HL-60 (cell line): Measurements from ENCODE around the gene GPS2.

Experiments
- DNase-seq, 2 experiments: peaks; one replicate each; pipeline ENCODE4 v3.0.0-alpha.2; 2010 to 2020; ENCODE audit warnings: low read depth in 1 of 2, low spot score in 1 of 2
- H3K27ac ChIP-seq: fragments of 250-450 bp; sonication (Bioruptor Pico); replicated peaks from 2 replicates; pipeline ENCODE4 v1.5.1; 2020; ENCODE audit warnings: mild to moderate bottlenecking, moderate library complexity
- H3K27me3 ChIP-seq: fragments of 250-450 bp; sonication (Bioruptor Pico); 2 replicates; pipeline ENCODE4 v1.5.1; 2021; ENCODE audit warnings: mild to moderate bottlenecking, moderate library complexity; ENCODE audit not compliant: insufficient read depth, poor library complexity, severe bottlenecking
- H3K4me3 ChIP-seq: replicated peaks from 2 replicates; pipeline ENCODE4 v1.5.1; 2011; ENCODE audit warnings: mild to moderate bottlenecking, control low read depth, low read length; ENCODE audit not compliant: insufficient read depth
- GABPA ChIP-seq: IDR thresholded peaks from 2 replicates; pipeline ENCODE4 v1.6.1; 2012; ENCODE audit warnings: low read depth
- POLR2AphosphoS5 ChIP-seq: IDR thresholded peaks from 2 replicates; pipeline ENCODE4 v1.6.1; 2012; ENCODE audit warnings: low read depth
- REST ChIP-seq: IDR thresholded peaks from 2 replicates; pipeline ENCODE4 v1.6.1; 2012; ENCODE audit warnings: low read depth; ENCODE audit not compliant: insufficient replicate concordance
- SPI1 ChIP-seq: IDR thresholded peaks from 2 replicates; pipeline ENCODE4 v1.6.1; 2012; ENCODE audit warnings: low read depth, mild to moderate bottlenecking, borderline replicate concordance
- TF ChIP-seq, protein P1 (sequence below): IDR thresholded peaks from one replicate; pipeline ENCODE4 v1.5.1; 2011; ENCODE audit warnings: low read length, control low read depth, inconsistent platforms; ENCODE audit not compliant: insufficient read depth

GPS2 gene

DNA sequence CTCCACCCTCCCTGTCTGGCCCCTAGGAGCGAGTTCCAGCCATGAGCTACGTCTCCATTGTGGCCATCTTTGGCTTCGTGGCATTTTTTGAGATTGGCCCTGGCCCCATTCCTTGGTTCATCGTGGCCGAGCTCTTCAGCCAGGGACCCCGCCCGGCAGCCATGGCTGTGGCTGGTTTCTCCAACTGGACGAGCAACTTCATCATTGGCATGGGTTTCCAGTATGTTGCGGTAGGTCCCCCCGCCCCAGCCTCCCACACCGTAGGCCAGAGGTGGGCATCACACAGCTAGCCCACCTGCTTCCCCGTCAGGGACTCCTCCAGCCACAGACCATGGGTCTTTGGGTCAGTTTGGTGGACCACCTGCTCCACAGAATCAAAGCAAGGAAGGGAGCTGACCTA lies 29.5 kb downstream of the GPS2 start:
- Histone ChIP-seq H3K27ac (no peak overlapping the region), H3K27me3 (no peaks in the 10 kb centered on the region), H3K4me3 (no peak overlapping the region)
- DNase-seq: no peak
- TF ChIP-seq POLR2AphosphoS5 (no peak), GABPA (no peak), REST (no peak), SPI1 (no peak)

- no peak overlapping the region for H3K4me3 ChIP-seq
- TF ChIP-seq REST: no peak
- TF ChIP-seq SPI1: no peak
- TF ChIP-seq POLR2AphosphoS5: no peak
- TF ChIP-seq, protein P1, sequence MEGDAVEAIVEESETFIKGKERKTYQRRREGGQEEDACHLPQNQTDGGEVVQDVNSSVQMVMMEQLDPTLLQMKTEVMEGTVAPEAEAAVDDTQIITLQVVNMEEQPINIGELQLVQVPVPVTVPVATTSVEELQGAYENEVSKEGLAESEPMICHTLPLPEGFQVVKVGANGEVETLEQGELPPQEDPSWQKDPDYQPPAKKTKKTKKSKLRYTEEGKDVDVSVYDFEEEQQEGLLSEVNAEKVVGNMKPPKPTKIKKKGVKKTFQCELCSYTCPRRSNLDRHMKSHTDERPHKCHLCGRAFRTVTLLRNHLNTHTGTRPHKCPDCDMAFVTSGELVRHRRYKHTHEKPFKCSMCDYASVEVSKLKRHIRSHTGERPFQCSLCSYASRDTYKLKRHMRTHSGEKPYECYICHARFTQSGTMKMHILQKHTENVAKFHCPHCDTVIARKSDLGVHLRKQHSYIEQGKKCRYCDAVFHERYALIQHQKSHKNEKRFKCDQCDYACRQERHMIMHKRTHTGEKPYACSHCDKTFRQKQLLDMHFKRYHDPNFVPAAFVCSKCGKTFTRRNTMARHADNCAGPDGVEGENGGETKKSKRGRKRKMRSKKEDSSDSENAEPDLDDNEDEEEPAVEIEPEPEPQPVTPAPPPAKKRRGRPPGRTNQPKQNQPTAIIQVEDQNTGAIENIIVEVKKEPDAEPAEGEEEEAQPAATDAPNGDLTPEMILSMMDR: no peak
- TF ChIP-seq GABPA: no peak
- DNase-seq: no peak
- H3K27ac ChIP-seq: no peak overlapping the region
- H3K27me3 ChIP-seq: no peaks in the 10 kb centered on the region
Measured at GRCh38 chr17:7284911-7285310, 30.2 kb downstream of the GPS2 start.

- TF ChIP-seq REST (no peak), SPI1 (no peak), GABPA (no peak), POLR2AphosphoS5 (no peak)
- TF ChIP-seq, protein P1: no peak
- Histone ChIP-seq H3K27ac (no peak overlapping the region), H3K27me3 (no peaks in the 10 kb centered on the region), H3K4me3 (no peak overlapping the region)
- DNase-seq: no peak
Measured at GRCh38 chr17:7283471-7284216, 31.5 kb downstream of the GPS2 start.
